GM18507 (cell line): ENCODE data around the gene CUL2.

ENCODE experiments used
- DNase-seq: peaks from one replicate; pipeline ENCODE4 v3.0.0; 2011; ENCODE audit warnings: low read depth; ENCODE audit not compliant: insufficient read length; ENCODE audit errors: extremely low spot score
- FAIRE-seq: peaks from 2 replicates; lab custom pipeline; 2011; peaks lifted over from hg19 to GRCh38; lab: Jason Lieb, UNC

Gene CUL2

GRCh38 chr10:34962866-34963265 lies 127.3 kb downstream of the CUL2 start:
- FAIRE-seq (no peak), DNase-seq (no peak)

- DNase-seq (no peak), FAIRE-seq (no peak)
These were observed 129.2 kb downstream of the CUL2 start for GRCh38 chr10:34960983-34961382.

GRCh38 chr10:34959786-34960185 lies 130.4 kb downstream of the CUL2 start:
- no peak for FAIRE-seq
- DNase-seq: no peak

- no peak for DNase-seq
- FAIRE-seq: no peak
These were observed 130.8 kb downstream of the CUL2 start for GRCh38 chr10:34959321-34959720.
